ENCODE results near the gene WIF1.

DNA sequence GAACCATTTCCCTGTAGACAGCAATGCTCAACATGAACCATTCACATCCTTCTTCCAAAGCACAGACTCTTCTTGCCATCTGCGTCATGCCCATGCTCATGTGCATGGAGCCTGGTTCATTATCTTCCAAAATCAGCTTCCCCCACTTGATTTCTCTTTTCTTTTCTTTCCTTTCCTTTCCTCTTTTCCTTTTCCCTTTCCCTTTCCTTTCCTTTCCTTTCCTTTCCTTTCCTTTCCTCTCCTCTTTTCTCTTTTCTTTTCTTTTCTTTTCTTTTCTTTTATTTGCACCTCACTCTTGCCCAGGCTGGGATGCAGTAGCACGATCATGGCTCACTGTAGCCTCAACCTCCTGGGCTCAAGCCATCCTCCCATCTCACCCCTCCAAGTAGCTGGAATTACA lies 37.5 kb downstream of the WIF1 start:
- TF ChIP-seq CTCF (conservative IDR thresholded peaks at IDR 0.05; ENCODE audit: low read length) (no peak), EZH2phosphoT487 (IDR thresholded peaks at IDR 0.05; ENCODE audit: borderline replicate concordance) (no peak)
